CD14-positive monocyte (primary cell): ENCODE measurements around the gene AGBL1. TPM values are rescaled to one million over a fixed set of nuclear protein-coding genes. Genes with fewer than 3 reads are reported as not detected.

Experiments used
- DNase-seq, 3 donors: peaks; one replicate each; pipeline ENCODE4 v3.0.0-alpha.2; 2011 to 2022
- H2AFZ ChIP-seq: 2 replicates; pipeline ENCODE4 v1.6.0; 2012; ENCODE audit warnings: mild to moderate bottlenecking, low read depth, low read length, inconsistent platforms; ENCODE audit not compliant: insufficient read depth, poor library complexity, severe bottlenecking
- H3K27ac ChIP-seq, 2 donors: 1 replicate in 1 of 2; 2 replicates in 1 of 2; pipeline ENCODE4 v1.5.1; 2012 to 2013; ENCODE audit warnings: low read length in 2 of 2, control low read depth in 1 of 2, inconsistent platforms in 1 of 2, low read depth in 1 of 2, mild to moderate bottlenecking in 1 of 2
- H3K27me3 ChIP-seq, 2 donors: one replicate each; pipeline versions ENCODE4 v1.6.0 to v1.6.1; 2011 to 2013; ENCODE audit warnings: low read length in 2 of 2; ENCODE audit not compliant: control insufficient read depth in 2 of 2, insufficient read depth in 2 of 2
- H3K36me3 ChIP-seq, 2 donors: replicated peaks in 1 of 2; 1 replicate in 1 of 2; 2 replicates in 1 of 2; pipeline versions ENCODE4 v1.5.1 to v1.6.1; 2012 to 2013; ENCODE audit warnings: low read length in 2 of 2, control low read depth in 1 of 2, inconsistent platforms in 1 of 2, mild to moderate bottlenecking in 1 of 2; ENCODE audit not compliant: insufficient read depth in 2 of 2, control insufficient read depth in 1 of 2
- H3K4me1 ChIP-seq, 2 donors: 1 replicate in 1 of 2; 2 replicates in 1 of 2; pipeline versions ENCODE4 v1.5.1 to v1.6.1; 2012 to 2013; ENCODE audit warnings: low read length in 2 of 2, control low read depth in 1 of 2, inconsistent platforms in 1 of 2, mild to moderate bottlenecking in 1 of 2, moderate library complexity in 1 of 2; ENCODE audit not compliant: insufficient read depth in 2 of 2, control insufficient read depth in 1 of 2
- H3K4me2 ChIP-seq: replicated peaks from 2 replicates; pipeline ENCODE3; 2012; ENCODE audit warnings: low read length, moderate library complexity, mild to moderate bottlenecking; ENCODE audit not compliant: poor library complexity, severe bottlenecking; ENCODE audit errors: extremely low read depth
- H3K4me3 ChIP-seq, 3 experiments: fragments of 200-600 bp in 1 of 3; sonication (generic) in 1 of 3; replicated peaks in 1 of 3; 1 replicate in 2 of 3; 2 replicates in 1 of 3; pipeline ENCODE4 v1.5.1; 2011 to 2013; ENCODE audit warnings: low read length in 3 of 3, mild to moderate bottlenecking in 3 of 3, control low read depth in 2 of 3, low read depth in 2 of 3, inconsistent platforms in 1 of 3, moderate library complexity in 1 of 3
- H3K79me2 ChIP-seq: 2 replicates; pipeline ENCODE4 v1.6.0; 2012; ENCODE audit warnings: mild to moderate bottlenecking, control low read depth, inconsistent platforms, low read length, moderate library complexity; ENCODE audit not compliant: insufficient read depth
- H3K9ac ChIP-seq: 2 replicates; pipeline ENCODE4 v1.6.0; 2017; ENCODE audit warnings: low read length, mild to moderate bottlenecking; ENCODE audit not compliant: insufficient read depth, poor library complexity, severe bottlenecking
- H3K9me3 ChIP-seq, 2 donors: replicated peaks in 1 of 2; 1 replicate in 1 of 2; 2 replicates in 1 of 2; pipeline versions ENCODE4 v1.5.1 to v1.6.1; 2012 to 2013; ENCODE audit warnings: low read length in 2 of 2, control low read depth in 1 of 2; ENCODE audit not compliant: control insufficient read depth in 1 of 2, insufficient read depth in 1 of 2
- H4K20me1 ChIP-seq: 2 replicates; pipeline ENCODE4 v1.6.0; 2012; ENCODE audit warnings: mild to moderate bottlenecking, low read length, control low read depth, moderate library complexity; ENCODE audit not compliant: insufficient read depth
- H3K27ac Mint-ChIP-seq, 7 donors: one replicate each; pipeline ENCODE4 v1.8.0; 2020; ENCODE audit warnings: mild to moderate bottlenecking in 7 of 7, mixed read lengths in 7 of 7, moderate library complexity in 6 of 7, inconsistent platforms in 2 of 7
- H3K27me3 Mint-ChIP-seq, 3 donors: one replicate each; pipeline ENCODE4 v1.8.0; 2021 to 2022; ENCODE audit warnings: low read depth in 3 of 3, mild to moderate bottlenecking in 3 of 3, mixed read lengths in 3 of 3, moderate library complexity in 3 of 3, inconsistent platforms in 1 of 3
- H3K36me3 Mint-ChIP-seq, 2 donors: one replicate each; pipeline ENCODE4 v1.8.0; 2020; ENCODE audit warnings: mixed read lengths in 2 of 2, inconsistent platforms in 1 of 2, mild to moderate bottlenecking in 1 of 2
- H3K4me1 Mint-ChIP-seq: one replicate; pipeline ENCODE4 v1.8.0; 2020; ENCODE audit warnings: mild to moderate bottlenecking, mixed read lengths
- H3K4me3 Mint-ChIP-seq, 2 donors: one replicate each; pipeline ENCODE4 v1.8.0; 2020; ENCODE audit warnings: mild to moderate bottlenecking in 2 of 2, mixed read lengths in 2 of 2, moderate library complexity in 1 of 2
- H3K9me3 Mint-ChIP-seq, 7 donors: one replicate each; pipeline ENCODE4 v1.8.0; 2020 to 2022; ENCODE audit warnings: mixed read lengths in 7 of 7, mild to moderate bottlenecking in 6 of 7, moderate library complexity in 6 of 7, inconsistent platforms in 2 of 7
- CTCF ChIP-seq: fragments of 200-600 bp; IDR thresholded peaks from one replicate; pipeline ENCODE4 v1.8.0; 2022; ENCODE audit warnings: antibody characterized with exemption, mild to moderate bottlenecking
- WGBS: methylation state at CpG from one replicate; pipeline ENCODE4 v1.1.5; 2013; ENCODE audit warnings: missing lambda C conversion rate; ENCODE audit not compliant: insufficient coverage; 5-methylcytosine and 5-hydroxymethylcytosine counted together
- intact Hi-C, 2 donors: fragments of 100-400 bp; cut with micrococcal nuclease; formaldehyde crosslinking; loops; one replicate each; pipeline versions ENCODE4 v1.15.0 to v1.15.1; 2023
- polyA plus RNA-seq, 3 donors: library from polyadenylated mRNA; depleted of rRNA in 1 of 3; unstranded in 2 of 3; stranded (reverse) in 1 of 3; fragments of 300-500 nt in 2 of 3; fragments of >200 nt in 1 of 3; fragmentation: Illumina TruSeq in 2 of 3; gene quantifications; 1 replicate in 2 of 3; 2 replicates in 1 of 3; pipeline ENCODE4 v1.2.3, GENCODE V29; 2012 to 2021

Gene AGBL1
- polyA plus RNA-seq, 3 donors = not detected

- WGBS = no CpG with 5 or more reads among the region's 3 CpGs
- no peak for DNase-seq
- H4K20me1 ChIP-seq = no peaks in the 10 kb centered on the region
- Mint-ChIP-seq H3K27ac (no peak overlapping the region), H3K9me3 (peaks cover 0 to 7% (median 4%) of the 10 kb centered on the region in 7 donors), H3K4me1 (no peaks in the 10 kb centered on the region), H3K36me3 (no peaks in the 10 kb centered on the region), H3K4me3 (no peak overlapping the region), H3K27me3 (peaks cover 0 to 2% (median 0%) of the 10 kb centered on the region in 3 donors)
- TF ChIP-seq CTCF = no peak
- H3K4me1 ChIP-seq = no peaks in the 10 kb centered on the region
- no peak overlapping the region for H3K27ac ChIP-seq
- no peaks in the 10 kb centered on the region for H3K79me2 ChIP-seq
- no peak overlapping the region for H2AFZ ChIP-seq
- no peak overlapping the region for H3K4me2 ChIP-seq
- no peak overlapping the region for H3K4me3 ChIP-seq
- H3K36me3 ChIP-seq = no peaks in the 10 kb centered on the region
- no peak overlapping the region for H3K9ac ChIP-seq
- H3K9me3 ChIP-seq = peaks cover 2 to 4% of the 10 kb centered on the region in 2 donors
- no peaks in the 10 kb centered on the region for H3K27me3 ChIP-seq
- intact Hi-C loops = no loop called here
Observed at GRCh38 chr15:86700864-86701610, 621.4 kb downstream of the AGBL1 start.

DNA sequence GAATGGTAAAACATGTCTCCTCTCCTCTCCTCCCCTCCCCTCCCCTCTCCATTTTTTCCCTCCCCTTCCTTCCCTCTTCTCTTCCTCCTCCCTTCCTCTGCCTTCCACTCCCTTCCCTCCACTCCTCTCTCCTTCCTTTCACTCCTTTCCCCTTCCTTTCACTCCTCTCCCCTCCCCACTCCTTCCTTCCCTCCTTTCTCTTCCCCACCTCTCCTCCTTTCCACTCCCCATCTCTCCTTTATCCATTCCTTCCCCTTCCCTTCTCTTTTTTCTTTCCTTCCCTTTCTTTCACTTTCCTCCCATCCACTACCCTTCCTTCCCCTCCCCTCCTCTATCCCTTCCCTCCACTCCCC is 621.9 kb downstream of the AGBL1 start:
- Histone ChIP-seq H3K27me3 (no peaks in the 10 kb centered on the region), H3K4me1 (no peaks in the 10 kb centered on the region), H4K20me1 (no peaks in the 10 kb centered on the region), H3K4me2 (no peak overlapping the region), H2AFZ (no peak overlapping the region), H3K4me3 (no peak overlapping the region), H3K9me3 (peaks cover 2 to 4% of the 10 kb centered on the region in 2 donors), H3K9ac (no peak overlapping the region), H3K36me3 (no peaks in the 10 kb centered on the region), H3K79me2 (no peaks in the 10 kb centered on the region), H3K27ac (no peak overlapping the region)
- intact Hi-C loops = no loop called here
- no peak overlapping the region for H3K4me3 Mint-ChIP-seq
- TF ChIP-seq CTCF = no peak
- H3K36me3 Mint-ChIP-seq = no peaks in the 10 kb centered on the region
- no peak for DNase-seq
- peaks cover 0 to 2% (median 0%) of the 10 kb centered on the region in 3 donors for H3K27me3 Mint-ChIP-seq
- no peaks in the 10 kb centered on the region for H3K4me1 Mint-ChIP-seq
- peaks cover 0 to 7% (median 4%) of the 10 kb centered on the region in 7 donors for H3K9me3 Mint-ChIP-seq
- H3K27ac Mint-ChIP-seq = no peak overlapping the region
